ENCODE measurements around the gene CBX8. TPM values are rescaled to one million over a fixed set of nuclear protein-coding genes. Genes with fewer than 3 reads are reported as not detected.
A peak's percentile ranks its signal among the peaks of the same experiment; 100 is the strongest.

Gene CBX8
- total RNA-seq, 4 donors from 2014 or later, result 2.3 to 4.7 (median 2.6) TPM

DNA sequence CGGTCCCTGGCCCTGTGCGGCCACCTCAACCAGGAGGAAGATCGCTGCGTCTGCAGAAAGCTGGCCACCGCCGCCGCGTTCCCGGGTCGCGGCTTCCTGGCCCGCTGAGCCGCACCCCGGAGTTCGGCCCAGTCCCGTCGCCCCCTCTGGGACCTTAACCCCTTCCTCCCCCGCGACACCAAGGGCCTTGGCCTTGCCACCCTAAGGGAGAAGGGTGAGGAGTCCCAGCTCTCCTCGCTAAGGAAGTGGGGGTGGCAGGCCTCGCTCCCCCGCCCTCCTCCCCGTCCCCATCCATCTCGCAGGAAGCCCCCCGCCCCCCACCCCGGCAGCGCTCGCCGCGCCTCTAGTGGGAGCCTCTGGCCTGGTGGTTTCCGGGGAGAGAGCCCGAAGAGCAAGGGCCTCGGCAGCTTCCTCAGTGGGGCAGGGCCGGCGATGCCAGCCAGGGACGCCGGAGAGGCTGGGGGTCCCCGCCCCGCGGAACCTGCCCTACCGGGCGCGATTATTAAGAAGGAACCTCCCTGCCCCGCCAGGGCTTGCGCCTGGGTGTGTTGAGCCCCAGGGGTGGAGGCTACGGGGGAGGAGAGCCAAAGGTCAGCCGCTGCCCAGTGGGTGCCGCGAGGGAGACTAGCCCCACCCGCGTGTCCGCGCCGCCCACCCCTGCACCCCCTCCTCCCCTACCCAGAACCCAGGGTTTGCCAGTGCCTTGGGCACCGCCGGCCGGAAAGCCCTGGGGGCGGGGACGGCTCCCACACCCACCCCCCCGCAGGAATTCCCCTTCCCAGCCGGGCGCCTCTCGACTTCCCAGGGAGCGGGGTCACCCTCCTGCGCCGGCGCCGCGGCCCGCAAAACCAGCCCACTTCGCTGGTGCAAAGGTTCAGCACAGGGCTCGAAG is 35.6 kb upstream of the CBX8 start:
- 20 to 52% methylated on average over 6 to 15 of the region's 72 CpGs for WGBS, 2 donors

GRCh38 chr17:79831265-79832217 is 34.7 kb upstream of the CBX8 start:
- 34 to 51% methylated on average over 11 to 13 of the region's 33 CpGs for WGBS, 2 donors
- H3K27me3 ChIP-seq, result peaks cover 0 to 20% (median 0%) of the 10 kb centered on the region in 4 donors
- H3K4me1 ChIP-seq, result peaks cover 26 to 59% (median 33%) of the 10 kb centered on the region in 3 donors
- peak overlapping the region; percentile 38 to 59 (median 51) for H3K27ac ChIP-seq
- TF ChIP-seq, protein P1, sequence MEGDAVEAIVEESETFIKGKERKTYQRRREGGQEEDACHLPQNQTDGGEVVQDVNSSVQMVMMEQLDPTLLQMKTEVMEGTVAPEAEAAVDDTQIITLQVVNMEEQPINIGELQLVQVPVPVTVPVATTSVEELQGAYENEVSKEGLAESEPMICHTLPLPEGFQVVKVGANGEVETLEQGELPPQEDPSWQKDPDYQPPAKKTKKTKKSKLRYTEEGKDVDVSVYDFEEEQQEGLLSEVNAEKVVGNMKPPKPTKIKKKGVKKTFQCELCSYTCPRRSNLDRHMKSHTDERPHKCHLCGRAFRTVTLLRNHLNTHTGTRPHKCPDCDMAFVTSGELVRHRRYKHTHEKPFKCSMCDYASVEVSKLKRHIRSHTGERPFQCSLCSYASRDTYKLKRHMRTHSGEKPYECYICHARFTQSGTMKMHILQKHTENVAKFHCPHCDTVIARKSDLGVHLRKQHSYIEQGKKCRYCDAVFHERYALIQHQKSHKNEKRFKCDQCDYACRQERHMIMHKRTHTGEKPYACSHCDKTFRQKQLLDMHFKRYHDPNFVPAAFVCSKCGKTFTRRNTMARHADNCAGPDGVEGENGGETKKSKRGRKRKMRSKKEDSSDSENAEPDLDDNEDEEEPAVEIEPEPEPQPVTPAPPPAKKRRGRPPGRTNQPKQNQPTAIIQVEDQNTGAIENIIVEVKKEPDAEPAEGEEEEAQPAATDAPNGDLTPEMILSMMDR (IDR thresholded peaks at IDR 0.05), result no peak
- TF ChIP-seq POLR2A (IDR thresholded peaks at IDR 0.05), result no peak
- H3K4me3 ChIP-seq, result peak overlapping the region in 3 of 4 donors; percentile 19 to 58 (median 41)
- peaks cover 16 to 28% (median 18%) of the 10 kb centered on the region in 3 donors for H3K36me3 ChIP-seq
- intact Hi-C loops (cut with DNase I), result loop anchor here (10.0 kb wide), 1 partner anchor 153 kb away; no protein-coding TSS in a partner anchor
- no peaks in the 10 kb centered on the region for H3K9me3 ChIP-seq
- no peak for DNase-seq

More for the DNA sequence above, 35.6 kb upstream of the CBX8 start:
- peaks cover 0 to 16% (median 0%) of the 10 kb centered on the region in 4 donors for H3K27me3 ChIP-seq
- H3K4me1 ChIP-seq, result peaks cover 35 to 69% (median 42%) of the 10 kb centered on the region in 3 donors
- intact Hi-C loops (cut with DNase I), result loop anchor here (10.0 kb wide), 1 partner anchor 152 kb away; no protein-coding TSS in a partner anchor
- H3K27ac ChIP-seq, result peak overlapping the region; percentile 38 to 59 (median 51)
- H3K36me3 ChIP-seq, result peaks cover 16 to 28% (median 18%) of the 10 kb centered on the region in 3 donors
- TF ChIP-seq, protein P1 (IDR thresholded peaks at IDR 0.05), result no peak
- TF ChIP-seq POLR2A (IDR thresholded peaks at IDR 0.05), result no peak
- DNase-seq, result no peak
- H3K9me3 ChIP-seq, result no peaks in the 10 kb centered on the region
- H3K4me3 ChIP-seq, result peak overlapping the region in 3 of 4 donors; percentile 19 to 58 (median 41)

GRCh38 chr17:79830763-79831264 is 33.9 kb upstream of the CBX8 start:
- intact Hi-C loops (cut with DNase I), result loop anchor here (10.0 kb wide), 1 partner anchor 154 kb away; no protein-coding TSS in a partner anchor
- H3K9me3 ChIP-seq, result no peaks in the 10 kb centered on the region
- H3K27ac ChIP-seq, result no peak overlapping the region
- no peak for DNase-seq
- no peak for TF ChIP-seq POLR2A (IDR thresholded peaks at IDR 0.05)
- TF ChIP-seq, protein P1 (IDR thresholded peaks at IDR 0.05), result no peak
- peaks cover 0 to 28% (median 0%) of the 10 kb centered on the region in 4 donors for H3K27me3 ChIP-seq
- peaks cover 20 to 59% (median 26%) of the 10 kb centered on the region in 3 donors for H3K4me1 ChIP-seq
- peaks cover 16 to 28% (median 18%) of the 10 kb centered on the region in 3 donors for H3K36me3 ChIP-seq
- H3K4me3 ChIP-seq, result no peak overlapping the region
- 90 to 100% methylated on average over 2 to 3 of the region's 8 CpGs for WGBS, 2 donors

GRCh38 chr17:79830303-79830702 is 33.4 kb upstream of the CBX8 start:
- Histone ChIP-seq H3K4me3 (no peak overlapping the region), H3K9me3 (no peaks in the 10 kb centered on the region), H3K4me1 (peaks cover 20 to 54% (median 25%) of the 10 kb centered on the region in 3 donors), H3K27me3 (peaks cover 0 to 32% (median 0%) of the 10 kb centered on the region in 4 donors), H3K27ac (no peak overlapping the region), H3K36me3 (peaks cover 16 to 26% (median 16%) of the 10 kb centered on the region in 3 donors)
- intact Hi-C loops (cut with DNase I), result loop anchor here (10.0 kb wide), 1 partner anchor 154 kb away; no protein-coding TSS in a partner anchor
- TF ChIP-seq, protein P1 (IDR thresholded peaks at IDR 0.05), result no peak
- TF ChIP-seq POLR2A (IDR thresholded peaks at IDR 0.05), result no peak
- 67 to 68% methylated on average over 4 of the region's 8 CpGs for WGBS, 2 donors
- no peak for DNase-seq
